HCT116 (cell line): ENCODE measurements around the gene ATP6V0B. TPM values are rescaled to one million over a fixed set of nuclear protein-coding genes. Genes with fewer than 3 reads are reported as not detected.

Source experiments
- ATAC-seq: fragments of 200-7000 bp; cut with Tn5 transposase; 2 replicates; pipeline ENCODE4 v1.9.1; 2020; ENCODE audit warnings: mild to moderate bottlenecking, moderate library complexity
- BruUV-seq: library from RNA; stranded (reverse); fragments of 400-500 nt; replicated peaks from 2 replicates; lab custom pipeline; 2021; lab: Mats Ljungman, UMichigan
- CTCF ChIA-PET: fragments of 300-600 bp; sonication (Branson Sonifier 250); formaldehyde crosslinking; loops from one replicate; lab custom pipeline; 2021; ENCODE audit warnings: antibody characterized with exemption; lab: Charles Lee
- POLR2A ChIA-PET: fragments of 300-600, 350-600 bp; sonication (Branson Sonifier 250); formaldehyde crosslinking; loops from one replicate; lab custom pipeline; 2021; ENCODE audit warnings: antibody characterized with exemption; lab: Charles Lee
- RAD21 ChIA-PET, 2 experiments: fragments of 300-600 bp; sonication (Branson Sonifier 250); formaldehyde crosslinking; loops; one replicate each; lab custom pipeline; 2023; ENCODE audit warnings: low total read pairs in 2 of 2; ENCODE audit not compliant: uncharacterized antibody in 2 of 2, unreplicated experiment in 2 of 2, low non-redundant PET in 1 of 2; lab: Charles Lee
- DNase-seq: peaks from one replicate; pipeline ENCODE4 v3.0.0-alpha.2; 2010; ENCODE audit warnings: low read depth, low spot score
- H2AFZ ChIP-seq: fragments of 200-600 bp; shearing (Covaris generic), sonication (generic); 2 replicates; pipeline ENCODE4 v1.6.1; 2017; ENCODE audit warnings: low read depth, mixed run types, mixed read lengths, antibody characterized with exemption, low read length; ENCODE audit not compliant: poor library complexity, severe bottlenecking
- H3K27ac ChIP-seq: 2 replicates; pipeline ENCODE4 v1.5.1; 2012; ENCODE audit warnings: low read depth, low read length
- H3K27me3 ChIP-seq: fragments of 200-600 bp; sonication (generic); 2 replicates; pipeline ENCODE4 v1.6.1; 2016; ENCODE audit warnings: mixed run types, low read length, mixed read lengths; ENCODE audit not compliant: insufficient read depth
- H3K36me3 ChIP-seq, 2 experiments: fragments of 200-500 bp in 1 of 2; fragments of 200-600 bp in 1 of 2; sonication (Bioruptor generic) in 1 of 2; sonication (generic) in 1 of 2; 2 replicates each; pipeline versions ENCODE4 v1.5.1 to v1.6.1; 2014 to 2016; ENCODE audit warnings: low read length in 2 of 2, inconsistent platforms in 1 of 2, mixed read lengths in 1 of 2, mixed run types in 1 of 2; ENCODE audit not compliant: insufficient read depth in 2 of 2, control insufficient read depth in 1 of 2
- H3K4me1 ChIP-seq, 2 experiments: fragments of 200-600 bp in 1 of 2; sonication (generic) in 1 of 2; 2 replicates each; pipeline versions ENCODE4 v1.5.1 to v1.6.1; 2012 to 2017; ENCODE audit warnings: low read length in 2 of 2, inconsistent platforms in 1 of 2, mild to moderate bottlenecking in 1 of 2, mixed read lengths in 1 of 2, mixed run types in 1 of 2, moderate library complexity in 1 of 2; ENCODE audit not compliant: insufficient read depth in 2 of 2, control insufficient read depth in 1 of 2
- H3K4me2 ChIP-seq: fragments of 200-600 bp; sonication (generic); 2 replicates; pipeline ENCODE4 v1.6.1; 2017; ENCODE audit warnings: mixed run types, low read length, mixed read lengths
- H3K4me3 ChIP-seq, 2 experiments: fragments of 200-600 bp in 1 of 2; sonication (generic) in 1 of 2; replicated peaks in 1 of 2; 2 replicates each; pipeline ENCODE4 v1.5.1; 2011 to 2016; ENCODE audit warnings: low read length in 2 of 2, control low read depth in 1 of 2, low read depth in 1 of 2, mild to moderate bottlenecking in 1 of 2, mixed read lengths in 1 of 2, mixed run types in 1 of 2
- H3K79me2 ChIP-seq: fragments of 200-600 bp; sonication (generic); 2 replicates; pipeline ENCODE4 v1.6.1; 2017; ENCODE audit warnings: mild to moderate bottlenecking, mixed run types, low read length, moderate library complexity, mixed read lengths; ENCODE audit not compliant: insufficient read depth
- H3K9ac ChIP-seq: fragments of 200-600 bp; sonication (generic); 2 replicates; pipeline ENCODE4 v1.6.1; 2016; ENCODE audit warnings: low read length, mixed read lengths
- H3K9me2 ChIP-seq: fragments of 200-600 bp; sonication (generic), shearing (Covaris generic); 2 replicates; pipeline ENCODE4 v1.6.1; 2017; ENCODE audit warnings: mixed run types, mild to moderate bottlenecking, moderate library complexity; ENCODE audit not compliant: insufficient read depth
- H3K9me3 ChIP-seq, 2 experiments: fragments of 200-500 bp in 1 of 2; fragments of 200-600 bp in 1 of 2; sonication (Bioruptor generic) in 1 of 2; sonication (generic) in 1 of 2; 2 replicates each; pipeline ENCODE4 v1.6.1; 2014 to 2017; ENCODE audit warnings: low read length in 2 of 2, mixed read lengths in 2 of 2, inconsistent platforms in 1 of 2, low read depth in 1 of 2, mild to moderate bottlenecking in 1 of 2, mixed run types in 1 of 2, moderate library complexity in 1 of 2; ENCODE audit not compliant: control insufficient read depth in 1 of 2, insufficient read depth in 1 of 2
- H4K20me1 ChIP-seq: fragments of 200-600 bp; sonication (generic), shearing (Covaris generic); 2 replicates; pipeline ENCODE4 v1.6.1; 2017; ENCODE audit warnings: mixed run types, mild to moderate bottlenecking, moderate library complexity; ENCODE audit not compliant: insufficient read depth
- EGR1 ChIP-seq: IDR thresholded peaks from 2 replicates; pipeline ENCODE4 v1.6.1; 2012; ENCODE audit warnings: low read depth
- ELF1 ChIP-seq: IDR thresholded peaks from 2 replicates; pipeline ENCODE4 v1.6.1; 2012; ENCODE audit warnings: low read depth, borderline replicate concordance
- EZH2phosphoT487 ChIP-seq: fragments of 200-600 bp; IDR thresholded peaks from 2 replicates; pipeline ENCODE4 v1.6.1; 2018; ENCODE audit warnings: antibody characterized with exemption, borderline replicate concordance
- FOSL1 ChIP-seq: IDR thresholded peaks from 2 replicates; pipeline ENCODE4 v1.6.1; 2012; ENCODE audit warnings: low read depth
- JUND ChIP-seq: IDR thresholded peaks from 2 replicates; pipeline ENCODE4 v1.6.1; 2012
- POLR2A ChIP-seq: IDR thresholded peaks from 2 replicates; pipeline ENCODE4 v1.7.0; 2011; ENCODE audit warnings: borderline replicate concordance; ENCODE audit not compliant: insufficient read depth, insufficient read length; ENCODE audit errors: extremely low read depth
- POLR2AphosphoS5 ChIP-seq: IDR thresholded peaks from 2 replicates; pipeline ENCODE4 v1.6.1; 2011; ENCODE audit warnings: mild to moderate bottlenecking, low read depth, low read length, moderate library complexity
- SRF ChIP-seq: IDR thresholded peaks from 2 replicates; pipeline ENCODE4 v1.6.1; 2012; ENCODE audit warnings: low read depth
- YY1 ChIP-seq: IDR thresholded peaks from 2 replicates; pipeline ENCODE4 v1.6.1; 2011; ENCODE audit warnings: low read length, low read depth, moderate library complexity, mild to moderate bottlenecking; ENCODE audit not compliant: insufficient replicate concordance; ENCODE audit errors: extremely low read depth
- ZFX ChIP-seq: fragments of 450-650 bp; IDR thresholded peaks from 2 replicates; pipeline ENCODE4 v1.6.1; 2017
- ZNF274 ChIP-seq: fragments of 200-500 bp; sonication (Bioruptor generic); IDR thresholded peaks from 2 replicates; pipeline ENCODE4 v1.6.1; 2014; ENCODE audit warnings: mild to moderate bottlenecking, low read depth, low read length, inconsistent platforms
- intact Hi-C: fragments of 100-400 bp; cut with micrococcal nuclease; formaldehyde crosslinking; loops from 2 replicates; pipeline ENCODE4 v1.10.0; 2022
- total RNA-seq: library from RNA; stranded (reverse); gene quantifications from one replicate; pipeline ENCODE4 v1.2.1, GENCODE V29; 2021; ENCODE audit not compliant: unreplicated experiment
- TF ChIP-seq, protein P1 (sequence below): IDR thresholded peaks from 2 replicates; pipeline ENCODE4 v1.6.1; 2012
- TF ChIP-seq, protein P2 (sequence below): IDR thresholded peaks from 2 replicates; pipeline ENCODE4 v1.6.1; 2012; ENCODE audit warnings: low read depth
- TF ChIP-seq, protein P3 (sequence below), 3 experiments: fragments of 200-600 bp in 1 of 3; sonication (generic) in 1 of 3; IDR thresholded peaks in 2 of 3; conservative IDR thresholded peaks in 1 of 3; 2 replicates each; pipeline ENCODE4 v1.5.1; 2012 to 2017; ENCODE audit warnings: low read depth in 2 of 3, low read length in 2 of 3, antibody characterized with exemption in 1 of 3, borderline replicate concordance in 1 of 3, control low read depth in 1 of 3, mild to moderate bottlenecking in 1 of 3, mixed read lengths in 1 of 3, mixed run types in 1 of 3, moderate library complexity in 1 of 3; ENCODE audit not compliant: insufficient read depth in 1 of 3

Gene ATP6V0B
- total RNA-seq, 1 experiment from 2014 or later = 122 TPM

DNA sequence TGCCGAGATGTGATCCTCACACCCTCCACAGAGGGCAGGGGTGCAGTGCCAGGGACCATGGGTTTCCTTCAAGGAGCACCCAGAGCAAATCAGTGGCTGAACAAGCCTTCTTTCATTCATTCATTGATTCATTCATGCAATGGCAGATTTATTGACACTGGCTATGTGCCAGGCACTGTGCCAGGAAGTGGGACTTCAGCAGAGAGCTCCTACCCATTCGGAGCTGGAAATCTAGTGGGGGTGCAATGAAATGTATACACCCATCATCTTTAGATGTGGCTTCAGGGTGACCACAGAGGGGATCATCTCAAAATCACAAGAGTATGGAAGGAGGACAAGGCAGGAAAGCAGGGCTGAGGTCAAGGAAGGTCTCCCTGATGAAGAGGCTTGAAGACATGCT, 37.6 kb downstream of the ATP6V0B start:
- H3K9me2 ChIP-seq = no peaks in the 10 kb centered on the region
- no peak overlapping the region for H3K4me2 ChIP-seq
- H3K79me2 ChIP-seq = no peaks in the 10 kb centered on the region
- DNase-seq = no peak
- H3K4me1 ChIP-seq = peaks cover 7 to 8% of the 10 kb centered on the region in 2 experiments; a peak in 3 of 4 replicates
- H3K27ac ChIP-seq = no peak overlapping the region
- ChIA-PET POLR2A (no interaction called here), CTCF (no interaction called here), RAD21 (no interaction called here)
- H3K36me3 ChIP-seq = no peaks in the 10 kb centered on the region
- no peaks in the 10 kb centered on the region for H3K27me3 ChIP-seq
- intact Hi-C loops = no loop called here
- H3K9me3 ChIP-seq = no peaks in the 10 kb centered on the region
- TF ChIP-seq POLR2A (no peak), YY1 (no peak), ZFX (no peak), FOSL1 (no peak), ELF1 (no peak), SRF (no peak), EGR1 (no peak), JUND (no peak), POLR2AphosphoS5 (no peak), EZH2phosphoT487 (no peak), ZNF274 (no peak)
- TF ChIP-seq, protein P1, sequence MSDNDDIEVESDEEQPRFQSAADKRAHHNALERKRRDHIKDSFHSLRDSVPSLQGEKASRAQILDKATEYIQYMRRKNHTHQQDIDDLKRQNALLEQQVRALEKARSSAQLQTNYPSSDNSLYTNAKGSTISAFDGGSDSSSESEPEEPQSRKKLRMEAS = no peak
- TF ChIP-seq, protein P2, sequence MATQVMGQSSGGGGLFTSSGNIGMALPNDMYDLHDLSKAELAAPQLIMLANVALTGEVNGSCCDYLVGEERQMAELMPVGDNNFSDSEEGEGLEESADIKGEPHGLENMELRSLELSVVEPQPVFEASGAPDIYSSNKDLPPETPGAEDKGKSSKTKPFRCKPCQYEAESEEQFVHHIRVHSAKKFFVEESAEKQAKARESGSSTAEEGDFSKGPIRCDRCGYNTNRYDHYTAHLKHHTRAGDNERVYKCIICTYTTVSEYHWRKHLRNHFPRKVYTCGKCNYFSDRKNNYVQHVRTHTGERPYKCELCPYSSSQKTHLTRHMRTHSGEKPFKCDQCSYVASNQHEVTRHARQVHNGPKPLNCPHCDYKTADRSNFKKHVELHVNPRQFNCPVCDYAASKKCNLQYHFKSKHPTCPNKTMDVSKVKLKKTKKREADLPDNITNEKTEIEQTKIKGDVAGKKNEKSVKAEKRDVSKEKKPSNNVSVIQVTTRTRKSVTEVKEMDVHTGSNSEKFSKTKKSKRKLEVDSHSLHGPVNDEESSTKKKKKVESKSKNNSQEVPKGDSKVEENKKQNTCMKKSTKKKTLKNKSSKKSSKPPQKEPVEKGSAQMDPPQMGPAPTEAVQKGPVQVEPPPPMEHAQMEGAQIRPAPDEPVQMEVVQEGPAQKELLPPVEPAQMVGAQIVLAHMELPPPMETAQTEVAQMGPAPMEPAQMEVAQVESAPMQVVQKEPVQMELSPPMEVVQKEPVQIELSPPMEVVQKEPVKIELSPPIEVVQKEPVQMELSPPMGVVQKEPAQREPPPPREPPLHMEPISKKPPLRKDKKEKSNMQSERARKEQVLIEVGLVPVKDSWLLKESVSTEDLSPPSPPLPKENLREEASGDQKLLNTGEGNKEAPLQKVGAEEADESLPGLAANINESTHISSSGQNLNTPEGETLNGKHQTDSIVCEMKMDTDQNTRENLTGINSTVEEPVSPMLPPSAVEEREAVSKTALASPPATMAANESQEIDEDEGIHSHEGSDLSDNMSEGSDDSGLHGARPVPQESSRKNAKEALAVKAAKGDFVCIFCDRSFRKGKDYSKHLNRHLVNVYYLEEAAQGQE = no peak
- TF ChIP-seq, protein P3, sequence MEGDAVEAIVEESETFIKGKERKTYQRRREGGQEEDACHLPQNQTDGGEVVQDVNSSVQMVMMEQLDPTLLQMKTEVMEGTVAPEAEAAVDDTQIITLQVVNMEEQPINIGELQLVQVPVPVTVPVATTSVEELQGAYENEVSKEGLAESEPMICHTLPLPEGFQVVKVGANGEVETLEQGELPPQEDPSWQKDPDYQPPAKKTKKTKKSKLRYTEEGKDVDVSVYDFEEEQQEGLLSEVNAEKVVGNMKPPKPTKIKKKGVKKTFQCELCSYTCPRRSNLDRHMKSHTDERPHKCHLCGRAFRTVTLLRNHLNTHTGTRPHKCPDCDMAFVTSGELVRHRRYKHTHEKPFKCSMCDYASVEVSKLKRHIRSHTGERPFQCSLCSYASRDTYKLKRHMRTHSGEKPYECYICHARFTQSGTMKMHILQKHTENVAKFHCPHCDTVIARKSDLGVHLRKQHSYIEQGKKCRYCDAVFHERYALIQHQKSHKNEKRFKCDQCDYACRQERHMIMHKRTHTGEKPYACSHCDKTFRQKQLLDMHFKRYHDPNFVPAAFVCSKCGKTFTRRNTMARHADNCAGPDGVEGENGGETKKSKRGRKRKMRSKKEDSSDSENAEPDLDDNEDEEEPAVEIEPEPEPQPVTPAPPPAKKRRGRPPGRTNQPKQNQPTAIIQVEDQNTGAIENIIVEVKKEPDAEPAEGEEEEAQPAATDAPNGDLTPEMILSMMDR (IDR thresholded peaks at IDR 0.05 in 2 of 3, conservative IDR thresholded peaks at IDR 0.05 in 1 of 3; ENCODE audit: borderline replicate concordance in 1 of 3, insufficient read depth in 1 of 3, low read depth in 2 of 3, low read length in 2 of 3) = no peak
- 0 out of 2 replicates have a peak, but pooled peaks have one; percentile 18 for ATAC-seq
- no peak overlapping the region for H3K4me3 ChIP-seq
- H2AFZ ChIP-seq = no peak overlapping the region
- no peaks in the 10 kb centered on the region for H4K20me1 ChIP-seq
- H3K9ac ChIP-seq = no peak overlapping the region
- BruUV-seq = no TSS peak
